ENCODE measurements around the gene ZNRF3.

Gene ZNRF3

GRCh38 chr22:29002603-29003002 is 119.2 kb downstream of the ZNRF3 start:
- H3K9me2 ChIP-seq (replicated peaks; ENCODE audit: insufficient read depth, low read length) = no peaks in the 10 kb centered on the region
- no peak overlapping the region for H3K4me2 ChIP-seq (ENCODE audit: low read depth, low read length, poor library complexity, severe bottlenecking)
- H2AFZ ChIP-seq (ENCODE audit: low read depth, low read length, severe bottlenecking) = no peak overlapping the region
- no peak overlapping the region for H3K27ac ChIP-seq (ENCODE audit: low read depth, low read length)
- H3K79me2 ChIP-seq (ENCODE audit: insufficient read depth, low read length) = no peaks in the 10 kb centered on the region
- H3K27me3 ChIP-seq (ENCODE audit: low read length) = no peaks in the 10 kb centered on the region
- no peak overlapping the region for H3K4me3 ChIP-seq (ENCODE audit: insufficient read depth, low read length, poor library complexity, severe bottlenecking)
- H3K9me3 ChIP-seq (ENCODE audit: insufficient read depth, low read length) = no peaks in the 10 kb centered on the region
- no peaks in the 10 kb centered on the region for H3K36me3 ChIP-seq (ENCODE audit: low read length)
- H3F3A ChIP-seq (ENCODE audit: insufficient read depth) = no peaks in the 10 kb centered on the region
- TF ChIP-seq CTCF (IDR thresholded peaks at IDR 0.05; ENCODE audit: insufficient read depth, low read length, poor library complexity, severe bottlenecking) (no peak), EZH2phosphoT487 (conservative IDR thresholded peaks at IDR 0.05; ENCODE audit: low read length) (no peak)
- no peak overlapping the region for H3K9ac ChIP-seq (ENCODE audit: low read length)
- no peaks in the 10 kb centered on the region for H4K20me1 ChIP-seq (ENCODE audit: low read depth, low read length)

- H3K79me2 ChIP-seq (ENCODE audit: insufficient read depth, low read length) = no peaks in the 10 kb centered on the region
- no peaks in the 10 kb centered on the region for H3K9me3 ChIP-seq (ENCODE audit: insufficient read depth, low read length)
- no peaks in the 10 kb centered on the region for H3K27me3 ChIP-seq (ENCODE audit: low read length)
- TF ChIP-seq CTCF (IDR thresholded peaks at IDR 0.05; ENCODE audit: insufficient read depth, low read length, poor library complexity, severe bottlenecking) = no peak
- no peak for TF ChIP-seq EZH2phosphoT487 (conservative IDR thresholded peaks at IDR 0.05; ENCODE audit: low read length)
- H2AFZ ChIP-seq (ENCODE audit: low read depth, low read length, severe bottlenecking) = no peak overlapping the region
- no peak overlapping the region for H3K4me2 ChIP-seq (ENCODE audit: low read depth, low read length, poor library complexity, severe bottlenecking)
- H3K9ac ChIP-seq (ENCODE audit: low read length) = no peak overlapping the region
- no peaks in the 10 kb centered on the region for H4K20me1 ChIP-seq (ENCODE audit: low read depth, low read length)
- H3K4me3 ChIP-seq (ENCODE audit: insufficient read depth, low read length, poor library complexity, severe bottlenecking) = no peak overlapping the region
- H3K9me2 ChIP-seq (replicated peaks; ENCODE audit: insufficient read depth, low read length) = no peaks in the 10 kb centered on the region
- H3K27ac ChIP-seq (ENCODE audit: low read depth, low read length) = no peak overlapping the region
- H3F3A ChIP-seq (ENCODE audit: insufficient read depth) = no peaks in the 10 kb centered on the region
- H3K36me3 ChIP-seq (ENCODE audit: low read length) = no peaks in the 10 kb centered on the region
Measured at GRCh38 chr22:29003552-29003951, 120.2 kb downstream of the ZNRF3 start.

GRCh38 chr22:29003975-29004646 is 120.7 kb downstream of the ZNRF3 start:
- no peak overlapping the region for H3K4me2 ChIP-seq (ENCODE audit: low read depth, low read length, poor library complexity, severe bottlenecking)

More at GRCh38 chr22:29003975-29004646, 120.7 kb downstream of the ZNRF3 start:
- no peak overlapping the region for H3K4me3 ChIP-seq (ENCODE audit: insufficient read depth, low read length, poor library complexity, severe bottlenecking)
- H3K9ac ChIP-seq (ENCODE audit: low read length) = no peak overlapping the region
- no peaks in the 10 kb centered on the region for H3K27me3 ChIP-seq (ENCODE audit: low read length)
- no peaks in the 10 kb centered on the region for H3K9me3 ChIP-seq (ENCODE audit: insufficient read depth, low read length)
- no peaks in the 10 kb centered on the region for H3K36me3 ChIP-seq (ENCODE audit: low read length)
- H3F3A ChIP-seq (ENCODE audit: insufficient read depth) = no peaks in the 10 kb centered on the region
- H3K79me2 ChIP-seq (ENCODE audit: insufficient read depth, low read length) = no peaks in the 10 kb centered on the region
- H3K9me2 ChIP-seq (replicated peaks; ENCODE audit: insufficient read depth, low read length) = no peaks in the 10 kb centered on the region
- no peak overlapping the region for H3K27ac ChIP-seq (ENCODE audit: low read depth, low read length)
- H2AFZ ChIP-seq (ENCODE audit: low read depth, low read length, severe bottlenecking) = no peak overlapping the region
- TF ChIP-seq EZH2phosphoT487 (conservative IDR thresholded peaks at IDR 0.05; ENCODE audit: low read length) (no peak), CTCF (IDR thresholded peaks at IDR 0.05; ENCODE audit: insufficient read depth, low read length, poor library complexity, severe bottlenecking) (no peak)
- no peaks in the 10 kb centered on the region for H4K20me1 ChIP-seq (ENCODE audit: low read depth, low read length)

All from SU-DHL-6 (cell line).